Measurements from ENCODE around the gene SLC12A9. TPM values are rescaled to one million over a fixed set of nuclear protein-coding genes. Genes with fewer than 3 reads are reported as not detected.
"Not testable (repeated sequence)": the region's sequence is repeated elsewhere in the genome, so short reads cannot be mapped to it uniquely, and the experiment has no call there.

Gene SLC12A9
- total and polyA plus RNA-seq, 2 of the 8 experiments (the other 6 are each of a cell fraction or from before 2014, with no cell fraction given) = 31.4 to 40.1 TPM

GRCh38 chr7:100910443-100910842 lies 57.9 kb downstream of the SLC12A9 start:
- H2BK20ac ChIP-seq (ENCODE audit: low read length); H3K9me3 ChIP-seq (ENCODE audit: insufficient read depth in 2 of 2, low read depth in 1 of 2, low read length in 1 of 2); H3K79me2 ChIP-seq (ENCODE audit: control insufficient read depth in 1 of 2, insufficient read depth in 2 of 2, low read length in 2 of 2); H3K79me1 ChIP-seq (ENCODE audit: low read depth, low read length); FAIRE-seq; H4K20me1 ChIP-seq (replicated peaks in 1 of 2; ENCODE audit: control insufficient read depth in 1 of 2, insufficient read depth in 2 of 2, low read length in 2 of 2); H2BK5ac ChIP-seq (ENCODE audit: low read depth, low read length); H4K91ac ChIP-seq (replicated peaks; ENCODE audit: insufficient read length, low read length); H4K8ac ChIP-seq (ENCODE audit: extremely low read depth, insufficient read depth, low read length); H3K9ac ChIP-seq (replicated peaks in 1 of 4; ENCODE audit: extremely low read depth in 1 of 4, low read depth in 3 of 4, low read length in 3 of 4); H2AK5ac ChIP-seq (ENCODE audit: low read depth, low read length); H3K27me3 ChIP-seq (replicated peaks in 1 of 4; ENCODE audit: control insufficient read depth in 3 of 4, extremely low read depth in 1 of 4, insufficient read depth in 3 of 4, low read length in 3 of 4); H4K5ac ChIP-seq (ENCODE audit: insufficient read length, low read depth, low read length); H3K56ac ChIP-seq (replicated peaks; ENCODE audit: insufficient read length, low read depth, low read length); H3K4me3 ChIP-seq (ENCODE audit: extremely low read depth in 1 of 4, insufficient read depth in 2 of 4, low read depth in 3 of 4, low read length in 4 of 4); H3K4ac ChIP-seq (replicated peaks; ENCODE audit: insufficient read length, low read depth, low read length); H3K27ac ChIP-seq (ENCODE audit: low read depth, low read length); H3K23ac ChIP-seq (ENCODE audit: insufficient read length); H2BK15ac ChIP-seq (ENCODE audit: low read length); H2BK12ac ChIP-seq (ENCODE audit: low read depth, low read length); H3K23me2 ChIP-seq (ENCODE audit: low read depth, low read length); H3K4me2 ChIP-seq (ENCODE audit: insufficient read depth in 1 of 2, low read depth in 2 of 2, low read length in 2 of 2); H2BK120ac ChIP-seq (replicated peaks; ENCODE audit: low read depth, low read length); H3K4me1 ChIP-seq (replicated peaks in 1 of 4; ENCODE audit: control insufficient read depth in 3 of 4, insufficient read depth in 4 of 4, low read length in 3 of 4); H2AFZ ChIP-seq (ENCODE audit: low read length); H3K14ac ChIP-seq (ENCODE audit: insufficient read length); POLR2A ChIA-PET (ENCODE audit: partially characterized antibody); DNase-seq (ENCODE audit: low read depth in 1 of 2, low spot score in 2 of 2); H3K36me3 ChIP-seq (ENCODE audit: control insufficient read depth in 2 of 4, insufficient read depth in 4 of 4, low read length in 3 of 4); H3K18ac ChIP-seq (ENCODE audit: extremely low read depth, low read length): not testable (repeated sequence)
- CTCF ChIA-PET (ENCODE audit: partially characterized antibody) = interaction anchor here (1.3 to 1.4 kb wide), 3 partner anchors 10 to 166 kb away, joined by 5 read pairs; no protein-coding TSS in a partner anchor
- WGBS, 2 experiments (ENCODE audit: extremely low coverage in 1 of 2, insufficient coverage in 1 of 2, insufficient read length in 1 of 2, insufficient replicate concordance in 2 of 2, low coverage in 1 of 2, low lambda C conversion rate in 2 of 2, missing lambda C conversion rate in 1 of 2) = 91% methylated on average over 6 of the region's 7 CpGs; no CpG with 5 or more reads in 1 of the 2 experiments
